Measurements from ENCODE around the gene FBN1. TPM values are rescaled to one million over a fixed set of nuclear protein-coding genes. Genes with fewer than 3 reads are reported as not detected.

Gene FBN1
- total RNA-seq, 1 experiment from 2014 or later = 5.2 TPM

GRCh38 chr15:48393645-48394506 is 251.6 kb downstream of the FBN1 start (continued):
- no peak for TF ChIP-seq ZSCAN18 (CRISPR knock-in tag; IDR thresholded peaks at IDR 0.05)
- TF ChIP-seq CDX4 (CRISPR knock-in tag; IDR thresholded peaks at IDR 0.05; ENCODE audit: borderline replicate concordance) = no peak

GRCh38 chr15:48392356-48392755 is 253.2 kb downstream of the FBN1 start:
- DNase-seq (ENCODE audit: low spot score) (no peak), ATAC-seq (no peak)
- no peak overlapping the region for H3K4me3 Mint-ChIP-seq
- TF ChIP-seq CTCF (IDR thresholded peaks at IDR 0.05) (no peak), SP1 (CRISPR knock-in tag; conservative IDR thresholded peaks at IDR 0.05) (no peak), RORB (CRISPR knock-in tag; IDR thresholded peaks at IDR 0.05) (no peak), GTF2I (CRISPR knock-in tag; conservative IDR thresholded peaks at IDR 0.05) (no peak), E2F4 (CRISPR knock-in tag; IDR thresholded peaks at IDR 0.05; ENCODE audit: borderline replicate concordance, low read depth) (no peak), ZNF512 (CRISPR knock-in tag; IDR thresholded peaks at IDR 0.05; ENCODE audit: borderline replicate concordance) (no peak), ATF3 (CRISPR knock-in tag; conservative IDR thresholded peaks at IDR 0.05) (no peak), PRDM15 (CRISPR knock-in tag; IDR thresholded peaks at IDR 0.05) (no peak), ZNF121 (CRISPR knock-in tag; IDR thresholded peaks at IDR 0.05) (no peak), SMAD4 (CRISPR knock-in tag; IDR thresholded peaks at IDR 0.05) (no peak), NFE2L1 (CRISPR knock-in tag; IDR thresholded peaks at IDR 0.05) (no peak), NR3C1 (CRISPR knock-in tag; conservative IDR thresholded peaks at IDR 0.05; ENCODE audit: low read depth) (no peak), CBFB (CRISPR knock-in tag; IDR thresholded peaks at IDR 0.05; ENCODE audit: low read depth) (no peak), TEAD4 (CRISPR knock-in tag; IDR thresholded peaks at IDR 0.05) (no peak), MYBL2 (CRISPR knock-in tag; IDR thresholded peaks at IDR 0.05) (no peak)
- H3K27me3 Mint-ChIP-seq (ENCODE audit: low read depth) = no peaks in the 10 kb centered on the region
- H3K4me1 Mint-ChIP-seq = 0 out of 2 replicates have a peak, but pooled peaks cover 3% of the 10 kb centered on the region
- ChIA-PET CTCF (interaction anchor here (0.6 kb wide), 1 partner anchor 451 kb away, joined by 3 read pairs; no protein-coding TSS in a partner anchor), POLR2A (no interaction called here)
- no peaks in the 10 kb centered on the region for H3K36me3 Mint-ChIP-seq
- H3K9me3 Mint-ChIP-seq = 0 out of 2 replicates have a peak, but pooled peaks cover 3% of the 10 kb centered on the region
- H3K27ac Mint-ChIP-seq = 0 out of 2 replicates have a peak overlapping the region, but pooled peaks have one; percentile 47

All from WTC11 (cell line).